Fibroblast of the aortic adventitia (primary cell): Measurements from ENCODE around the gene DHX8. TPM values are rescaled to one million over a fixed set of nuclear protein-coding genes. Genes with fewer than 3 reads are reported as not detected.

ENCODE experiments used
- DNase-seq: peaks from one replicate; pipeline ENCODE4 v3.0.0-alpha.2; 2010; ENCODE audit warnings: low read depth
- H3K4me3 ChIP-seq: 2 replicates; pipeline ENCODE4 v1.5.1; 2011; ENCODE audit warnings: low read depth, mild to moderate bottlenecking, control low read depth, low read length, moderate library complexity
- CTCF ChIP-seq: IDR thresholded peaks from 2 replicates; pipeline ENCODE4 v1.5.1; 2011; ENCODE audit warnings: mild to moderate bottlenecking, low read length, control low read depth, inconsistent platforms; ENCODE audit not compliant: insufficient read depth
- total RNA-seq: library from RNA; depleted of rRNA; stranded (reverse); fragments of >200 nt; gene quantifications from 2 replicates; pipeline ENCODE4 v1.2.3, GENCODE V29; 2012; ENCODE audit warnings: low replicate concordance

DHX8 gene
- total RNA-seq, 1 donor = 44.1 TPM

GRCh38 chr17:43532581-43532980 is 48.8 kb downstream of the DHX8 start:
- DNase-seq = no peak
- H3K4me3 ChIP-seq = no peak overlapping the region
- no peak for TF ChIP-seq CTCF

GRCh38 chr17:43533699-43534098 is 49.9 kb downstream of the DHX8 start:
- no peak for TF ChIP-seq CTCF
- no peak overlapping the region for H3K4me3 ChIP-seq
- no peak for DNase-seq

GRCh38 chr17:43534909-43535308 is 51.1 kb downstream of the DHX8 start:
- TF ChIP-seq CTCF = no peak
- H3K4me3 ChIP-seq = no peak overlapping the region
- DNase-seq = no peak

GRCh38 chr17:43536236-43536992 is 52.6 kb downstream of the DHX8 start:
- no peak overlapping the region for H3K4me3 ChIP-seq
- peak; percentile 72 for DNase-seq
- no peak for TF ChIP-seq CTCF

GRCh38 chr17:43540821-43541674 is 57.3 kb downstream of the DHX8 start:
- no peak for TF ChIP-seq CTCF
- no peak overlapping the region for H3K4me3 ChIP-seq
- DNase-seq = peak; percentile 49

- no peak for DNase-seq
- H3K4me3 ChIP-seq = no peak overlapping the region
Measured at GRCh38 chr17:43542859-43543258, 59.1 kb downstream of the DHX8 start.

More at GRCh38 chr17:43542859-43543258, 59.1 kb downstream of the DHX8 start:
- no peak for TF ChIP-seq CTCF
